GM12878 (cell line): ENCODE data around the gene SLC2A5. TPM values are rescaled to one million over a fixed set of nuclear protein-coding genes. Genes with fewer than 3 reads are reported as not detected.

Experiments
- ATAC-seq: fragments of 200-7000 bp; cut with Tn5 transposase; 3 replicates; pipeline ENCODE4 v1.9.1; 2020; ENCODE audit warnings: mild to moderate bottlenecking, moderate library complexity
- BruUV-seq: library from RNA; stranded (reverse); fragments of 400-500 nt; replicated peaks from 2 replicates; lab custom pipeline; 2021; lab: Mats Ljungman, UMichigan
- CTCF ChIA-PET: fragments of 300-600 bp; sonication (Branson Sonifier 250); formaldehyde crosslinking; extraction: SDS; loops from one replicate; lab custom pipeline; 2021; ENCODE audit warnings: inconsistent platforms; lab: Yijun Ruan, JAX
- POLR2A ChIA-PET: fragments of 350-600 bp; formaldehyde crosslinking; extraction: SDS; loops from one replicate; lab custom pipeline; 2021; ENCODE audit warnings: inconsistent platforms; lab: Charles Lee
- RAD21 ChIA-PET: fragments of 300-600 bp; sonication (Branson Sonifier 250); formaldehyde crosslinking; loops from one replicate; lab custom pipeline; 2023; ENCODE audit warnings: antibody characterized with exemption; ENCODE audit not compliant: unreplicated experiment; lab: Charles Lee
- SMC1A ChIA-PET: fragments of 300-600 bp; sonication (Branson Sonifier 250); formaldehyde crosslinking; loops from one replicate; lab custom pipeline; 2023; ENCODE audit not compliant: unreplicated experiment, uncharacterized antibody; lab: Charles Lee
- DNase-seq: peaks from one replicate; pipeline ENCODE4 v3.0.0-alpha.2; 2011; ENCODE audit warnings: low read depth, low spot score
- FAIRE-seq: peaks from 3 replicates; lab custom pipeline; 2011; peaks lifted over from hg19 to GRCh38; lab: Jason Lieb, UNC
- H2AFZ ChIP-seq: 2 replicates; pipeline ENCODE4 v1.6.0; 2011; ENCODE audit warnings: low read depth, low read length, control low read depth; ENCODE audit not compliant: control insufficient read depth
- H3K27ac ChIP-seq: 2 replicates; pipeline ENCODE4 v1.5.1; 2011; ENCODE audit warnings: control low read depth; ENCODE audit not compliant: control insufficient read depth, insufficient read depth
- H3K27me3 ChIP-seq, 2 experiments: replicated peaks in 1 of 2; 2 replicates each; pipeline versions ENCODE4 v1.6.0 to v1.6.1; 2011; ENCODE audit warnings: low read length in 1 of 2; ENCODE audit not compliant: control insufficient read depth in 2 of 2, insufficient read depth in 2 of 2
- H3K36me3 ChIP-seq, 2 experiments: 2 replicates each; pipeline ENCODE4 v1.5.1; 2011; ENCODE audit warnings: low read length in 1 of 2; ENCODE audit not compliant: control insufficient read depth in 2 of 2, insufficient read depth in 2 of 2
- H3K4me1 ChIP-seq: 2 replicates; pipeline ENCODE4 v1.6.1; 2011; ENCODE audit warnings: mild to moderate bottlenecking, low read length, moderate library complexity, mixed read lengths; ENCODE audit not compliant: control insufficient read depth, insufficient read depth
- H3K4me2 ChIP-seq: 2 replicates; pipeline ENCODE4 v1.6.0; 2011; ENCODE audit warnings: control low read depth; ENCODE audit not compliant: control insufficient read depth, insufficient read depth
- H3K4me3 ChIP-seq: fragments of 200-600 bp; sonication (generic); 2 replicates; pipeline ENCODE4 v1.5.1; 2016
- H3K79me2 ChIP-seq: 2 replicates; pipeline ENCODE4 v1.6.0; 2011; ENCODE audit warnings: low read length; ENCODE audit not compliant: control insufficient read depth, insufficient read depth
- H3K9ac ChIP-seq: 2 replicates; pipeline ENCODE4 v1.8.0; 2011; ENCODE audit warnings: low read length, control low read depth, mixed read lengths; ENCODE audit not compliant: control insufficient read depth, insufficient read depth
- H3K9me3 ChIP-seq: replicated peaks from 3 replicates; pipeline ENCODE4 v1.5.1; 2011; ENCODE audit warnings: mild to moderate bottlenecking, low read length; ENCODE audit not compliant: control insufficient read depth, insufficient read depth
- H4K20me1 ChIP-seq: 2 replicates; pipeline ENCODE4 v1.6.0; 2011; ENCODE audit not compliant: control insufficient read depth, insufficient read depth
- DPF2 ChIP-seq: fragments of 450-650 bp; IDR thresholded peaks from 2 replicates; pipeline ENCODE4 v1.6.1; 2017; ENCODE audit warnings: mild to moderate bottlenecking
- EED ChIP-seq: sonication (generic); IDR thresholded peaks from 2 replicates; pipeline ENCODE4 v1.6.1; 2016; ENCODE audit warnings: antibody characterized with exemption, low read depth
- FOXK2 ChIP-seq: fragments of 450-650 bp; IDR thresholded peaks from 2 replicates; pipeline ENCODE4 v1.6.1; 2017; ENCODE audit warnings: mild to moderate bottlenecking, moderate library complexity
- FOXM1 ChIP-seq: IDR thresholded peaks from 2 replicates; pipeline ENCODE4 v1.6.1; 2012; ENCODE audit warnings: low read depth, mild to moderate bottlenecking, inconsistent platforms, low read length, moderate library complexity
- POLR2A ChIP-seq: IDR thresholded peaks from 2 replicates; pipeline ENCODE4 v1.6.1; 2011; ENCODE audit warnings: low read depth, mild to moderate bottlenecking, low read length
- RBBP5 ChIP-seq: fragments of 200-600 bp; sonication (generic); conservative IDR thresholded peaks from 2 replicates; pipeline ENCODE4 v1.6.1; 2016
- SUPT20H ChIP-seq: IDR thresholded peaks from 2 replicates; pipeline ENCODE4 v1.6.1; 2011; ENCODE audit warnings: low read depth, mild to moderate bottlenecking, low read length, moderate library complexity, borderline replicate concordance; ENCODE audit not compliant: control insufficient read depth
- YBX1 ChIP-seq: fragments of 450-650 bp; IDR thresholded peaks from 2 replicates; pipeline ENCODE4 v1.6.1; 2016; ENCODE audit warnings: antibody characterized with exemption
- WGBS: methylation state at CpG from one replicate; pipeline ENCODE4 v1.1.6; 2016; ENCODE audit warnings: low lambda C conversion rate; ENCODE audit not compliant: insufficient replicate concordance, insufficient coverage; ENCODE audit errors: missing lambda C conversion rate; 5-methylcytosine and 5-hydroxymethylcytosine counted together
- in situ Hi-C: fragments of 300-500 bp; cut with MboI; formaldehyde crosslinking; loops from 9 replicates; pipeline ENCODE4 v1.14.3; 2018; ENCODE audit warnings: mixed read lengths
- intact Hi-C: fragments of 100-400 bp; cut with micrococcal nuclease; formaldehyde crosslinking; loops from one replicate; pipeline ENCODE4 v1.14.2; 2022; ENCODE audit not compliant: unreplicated experiment
- polyA plus RNA-seq, 11 experiments: library from polyadenylated mRNA; depleted of rRNA in 4 of 11; unstranded in 6 of 11; stranded (reverse) in 5 of 11; fragments of >200 nt; fragmentation: Nextera tagmentation in 4 of 11; fragmentation: Illumina TruSeq in 1 of 11; extraction: Ambion mirVana in 4 of 11; extraction: Trizol in 1 of 11; gene quantifications; 1 replicate in 1 of 11; 2 replicates in 10 of 11; pipeline versions ENCODE4 v1.2.1 to v1.2.3, GENCODE V29; 2011 to 2016; ENCODE audit warnings: inconsistent platforms in 2 of 11, missing spikeins in 2 of 11, low read depth in 1 of 11
- total RNA-seq, 4 experiments: library from RNA; depleted of rRNA in 3 of 4; stranded (reverse); fragments of >200 nt in 3 of 4; fragmentation: Illumina TruSeq in 1 of 4; extraction: Trizol in 1 of 4; gene quantifications; 2 replicates each; pipeline versions ENCODE4 v1.2.1 to v1.2.3, GENCODE V29; 2013 to 2021
- TF ChIP-seq, protein P1 (sequence below): fragments of 450-650 bp; IDR thresholded peaks from 2 replicates; pipeline ENCODE4 v1.6.1; 2014; ENCODE audit warnings: mild to moderate bottlenecking

Gene SLC2A5
- total and polyA plus RNA-seq, 10 of the 15 experiments (the other 5 are each of a cell fraction or from before 2014, with no cell fraction given), result 4.5 to 76.6 (median 23.9) TPM

DNA sequence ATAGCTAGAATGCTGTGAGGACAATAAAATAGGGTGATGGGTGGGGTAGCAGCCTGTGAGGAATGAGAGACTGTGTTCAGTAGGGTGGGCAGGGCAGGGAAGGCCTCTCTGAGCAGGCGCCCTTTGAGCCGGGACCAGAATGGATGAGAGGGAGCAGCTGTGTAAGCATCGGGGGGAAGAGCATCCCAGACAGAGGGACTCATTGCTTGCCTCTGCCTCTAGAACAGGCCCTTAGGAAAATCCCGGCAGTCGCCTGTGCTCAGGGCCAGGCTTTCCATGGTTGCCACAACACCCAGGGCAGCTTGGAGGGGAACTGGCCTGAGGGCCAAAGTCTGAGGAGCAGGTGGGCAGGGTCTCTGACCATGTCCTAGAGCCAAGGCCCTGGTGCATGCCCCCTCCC is 44.0 kb downstream of the SLC2A5 start:
- Histone ChIP-seq H2AFZ (no peak overlapping the region), H3K4me1 (no peaks in the 10 kb centered on the region), H3K9ac (no peak overlapping the region), H3K9me3 (no peaks in the 10 kb centered on the region; the same call in 2 of the 3 replicates), H3K79me2 (no peaks in the 10 kb centered on the region), H3K4me2 (no peak overlapping the region), H3K36me3 (no peaks in the 10 kb centered on the region), H3K4me3 (no peak overlapping the region), H3K27ac (no peak overlapping the region), H3K27me3 (no peaks in the 10 kb centered on the region), H4K20me1 (no peaks in the 10 kb centered on the region; the same call in 1 of the 2 replicates)
- FAIRE-seq (no peak), ATAC-seq (no peak), DNase-seq (no peak)
- SMC1A ChIA-PET, result no interaction called here
- 76% methylated on average over 5 of the region's 5 CpGs for WGBS
- intact Hi-C loops, result no loop called here
- POLR2A ChIA-PET, result interaction anchor here (1.1 kb wide), 1 partner anchor 11 kb away, joined by 3 read pairs; no protein-coding TSS in a partner anchor
- RAD21 ChIA-PET, result interaction anchor here (1.4 kb wide), 1 partner anchor 21 kb away, joined by 5 read pairs; no protein-coding TSS in a partner anchor
- CTCF ChIA-PET, result no interaction called here
- TF ChIP-seq POLR2A (no peak), SUPT20H (no peak), FOXK2 (no peak), EED (no peak), FOXM1 (no peak), YBX1 (no peak), RBBP5 (no peak), DPF2 (no peak)
- TF ChIP-seq, protein P1, sequence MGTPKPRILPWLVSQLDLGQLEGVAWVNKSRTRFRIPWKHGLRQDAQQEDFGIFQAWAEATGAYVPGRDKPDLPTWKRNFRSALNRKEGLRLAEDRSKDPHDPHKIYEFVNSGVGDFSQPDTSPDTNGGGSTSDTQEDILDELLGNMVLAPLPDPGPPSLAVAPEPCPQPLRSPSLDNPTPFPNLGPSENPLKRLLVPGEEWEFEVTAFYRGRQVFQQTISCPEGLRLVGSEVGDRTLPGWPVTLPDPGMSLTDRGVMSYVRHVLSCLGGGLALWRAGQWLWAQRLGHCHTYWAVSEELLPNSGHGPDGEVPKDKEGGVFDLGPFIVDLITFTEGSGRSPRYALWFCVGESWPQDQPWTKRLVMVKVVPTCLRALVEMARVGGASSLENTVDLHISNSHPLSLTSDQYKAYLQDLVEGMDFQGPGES, result no peak
- no TSS peak for BruUV-seq
- in situ Hi-C loops, result no loop called here
